Parathyroid adenoma (tissue), 2 donors: ENCODE results near the gene SLC16A7.

Experiments used
- H2AFZ ChIP-seq: fragments of 300-600 bp; sonication (generic); one replicate; pipeline ENCODE4 v1.7.0; 2017; ENCODE audit warnings: antibody characterized with exemption, mild to moderate bottlenecking
- H3K27ac ChIP-seq: fragments of 300-600 bp; sonication (generic); one replicate; pipeline ENCODE4 v1.7.0; 2017
- H3K27me3 ChIP-seq: fragments of 300-600 bp; sonication (generic); one replicate; pipeline ENCODE4 v1.7.0; 2017; ENCODE audit warnings: low read length; ENCODE audit not compliant: control insufficient read depth, insufficient read depth
- H3K36me3 ChIP-seq: fragments of 300-600 bp; sonication (generic); one replicate; pipeline ENCODE4 v1.7.0; 2017; ENCODE audit warnings: low read length; ENCODE audit not compliant: control insufficient read depth, insufficient read depth
- H3K4me1 ChIP-seq: fragments of 300-600 bp; sonication (generic); one replicate; pipeline ENCODE4 v1.7.0; 2017; ENCODE audit warnings: control low read depth
- H3K4me2 ChIP-seq: fragments of 300-600 bp; sonication (generic); one replicate; pipeline ENCODE4 v1.7.0; 2017; ENCODE audit warnings: low read length
- H3K4me3 ChIP-seq: fragments of 300-600 bp; sonication (generic); one replicate; pipeline ENCODE4 v1.7.0; 2017; ENCODE audit warnings: low read depth, low read length
- H3K79me2 ChIP-seq: fragments of 300-600 bp; sonication (generic); one replicate; pipeline ENCODE4 v1.7.0; 2017; ENCODE audit warnings: control low read depth
- H3K9ac ChIP-seq: fragments of 300-600 bp; sonication (generic); one replicate; pipeline ENCODE4 v1.7.0; 2017; ENCODE audit warnings: mild to moderate bottlenecking
- H3K9me3 ChIP-seq: fragments of 300-600 bp; sonication (generic); one replicate; pipeline ENCODE4 v1.7.0; 2017; ENCODE audit warnings: low read length; ENCODE audit not compliant: control insufficient read depth
- CTCF ChIP-seq: fragments of 300-600 bp; sonication (generic); IDR thresholded peaks from one replicate; pipeline ENCODE4 v1.7.0; 2017; ENCODE audit warnings: antibody characterized with exemption, mild to moderate bottlenecking
- donor health status: primary hyperparathyroidism.

The SLC16A7 gene

GRCh38 chr12:59698600-59698999 lies 102.8 kb downstream of the SLC16A7 start:
- no peak overlapping the region for H3K27ac ChIP-seq
- H3K36me3 ChIP-seq, result no peaks in the 10 kb centered on the region
- no peak overlapping the region for H3K4me2 ChIP-seq
- H3K27me3 ChIP-seq, result no peaks in the 10 kb centered on the region
- no peaks in the 10 kb centered on the region for H3K9me3 ChIP-seq
- no peak overlapping the region for H2AFZ ChIP-seq
- H3K9ac ChIP-seq, result no peak overlapping the region
- no peaks in the 10 kb centered on the region for H3K4me1 ChIP-seq
- H3K4me3 ChIP-seq, result no peak overlapping the region
- H3K79me2 ChIP-seq, result no peaks in the 10 kb centered on the region
- TF ChIP-seq CTCF, result no peak

DNA sequence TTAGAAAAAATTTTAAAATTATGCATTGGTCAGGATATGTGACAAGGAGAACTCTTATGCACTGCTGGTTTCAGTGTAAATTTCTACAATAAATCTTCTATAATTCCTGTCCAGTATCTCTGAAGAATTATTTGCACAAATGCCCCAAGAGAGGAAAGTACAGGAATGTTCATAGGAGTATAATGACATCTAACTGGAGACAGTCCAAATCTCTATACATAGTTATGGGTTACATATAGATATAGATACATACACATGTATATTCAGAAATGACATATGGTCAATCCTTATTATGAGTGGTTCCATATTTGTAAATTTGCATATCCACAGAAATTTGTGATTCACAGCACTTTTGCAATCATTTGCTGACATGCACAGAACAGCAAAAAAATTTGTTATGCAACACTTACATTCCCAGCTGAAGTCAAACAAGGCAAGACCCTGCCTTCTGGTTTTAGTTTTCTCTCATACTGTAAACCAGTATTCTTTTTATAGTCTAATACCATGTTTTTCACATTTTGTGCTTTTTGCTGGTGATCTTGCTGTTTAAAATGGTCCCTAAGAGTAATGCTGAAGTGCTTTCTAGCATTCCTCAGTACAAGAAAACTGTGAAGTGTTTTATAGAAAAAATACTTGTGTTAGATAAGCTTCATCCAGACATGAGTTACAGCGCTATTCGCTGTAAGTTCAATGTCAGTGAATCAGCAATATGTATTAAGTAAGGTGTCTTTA lies 103.8 kb downstream of the SLC16A7 start:
- H2AFZ ChIP-seq, result peak overlapping the region; percentile 18
- H3K4me2 ChIP-seq, result no peak overlapping the region
- no peak for TF ChIP-seq CTCF
- H3K9ac ChIP-seq, result no peak overlapping the region
- no peaks in the 10 kb centered on the region for H3K36me3 ChIP-seq
- no peaks in the 10 kb centered on the region for H3K79me2 ChIP-seq
- H3K9me3 ChIP-seq, result no peaks in the 10 kb centered on the region
- no peaks in the 10 kb centered on the region for H3K4me1 ChIP-seq
- H3K27me3 ChIP-seq, result no peaks in the 10 kb centered on the region
- H3K4me3 ChIP-seq, result no peak overlapping the region
- H3K27ac ChIP-seq, result no peak overlapping the region

- Histone ChIP-seq H3K4me3 (no peak overlapping the region), H3K9me3 (no peaks in the 10 kb centered on the region), H3K27ac (no peak overlapping the region)
Observed at GRCh38 chr12:59700153-59700450, 104.3 kb downstream of the SLC16A7 start.

GRCh38 chr12:59708064-59708463 lies 112.2 kb downstream of the SLC16A7 start:
- Histone ChIP-seq H3K4me1 (no peaks in the 10 kb centered on the region), H3K4me3 (no peak overlapping the region), H3K9me3 (no peaks in the 10 kb centered on the region), H3K9ac (no peak overlapping the region), H3K4me2 (no peak overlapping the region), H3K79me2 (no peaks in the 10 kb centered on the region), H3K27ac (no peak overlapping the region), H3K36me3 (no peaks in the 10 kb centered on the region), H3K27me3 (no peaks in the 10 kb centered on the region), H2AFZ (no peak overlapping the region)
- TF ChIP-seq CTCF, result no peak

More at GRCh38 chr12:59700153-59700450, 104.3 kb downstream of the SLC16A7 start:
- H3K4me1 ChIP-seq, result no peaks in the 10 kb centered on the region
- H3K9ac ChIP-seq, result no peak overlapping the region
- no peaks in the 10 kb centered on the region for H3K79me2 ChIP-seq
- no peaks in the 10 kb centered on the region for H3K36me3 ChIP-seq
- peak overlapping the region; percentile 18 for H2AFZ ChIP-seq
- H3K4me2 ChIP-seq, result no peak overlapping the region
- no peak for TF ChIP-seq CTCF
- H3K27me3 ChIP-seq, result no peaks in the 10 kb centered on the region

DNA sequence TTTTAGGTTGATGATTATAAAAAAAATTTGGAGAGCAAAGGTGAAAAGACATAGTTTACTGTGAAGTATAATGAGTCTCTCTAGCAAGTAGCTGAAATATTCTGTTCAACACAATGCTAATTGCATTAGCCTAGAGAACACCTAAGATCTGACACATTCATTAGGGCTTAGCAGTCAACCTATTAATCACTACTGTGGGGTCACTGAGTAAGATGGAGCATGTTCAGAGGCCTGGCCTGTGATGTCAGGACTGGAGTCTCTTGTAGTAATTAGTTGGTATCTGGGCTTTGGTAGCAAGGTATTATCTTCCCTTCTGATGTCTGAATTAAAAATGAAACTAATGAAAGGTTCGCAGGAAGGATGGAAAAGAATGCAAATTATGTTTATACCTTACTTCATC lies 112.7 kb downstream of the SLC16A7 start:
- H3K4me2 ChIP-seq, result no peak overlapping the region
- no peaks in the 10 kb centered on the region for H3K27me3 ChIP-seq
- H3K9me3 ChIP-seq, result no peaks in the 10 kb centered on the region
- H3K36me3 ChIP-seq, result no peaks in the 10 kb centered on the region
- TF ChIP-seq CTCF, result no peak
- no peak overlapping the region for H3K9ac ChIP-seq
- H3K79me2 ChIP-seq, result no peaks in the 10 kb centered on the region
- H2AFZ ChIP-seq, result no peak overlapping the region
- H3K4me1 ChIP-seq, result no peaks in the 10 kb centered on the region
- H3K27ac ChIP-seq, result no peak overlapping the region
- H3K4me3 ChIP-seq, result no peak overlapping the region
